H9 (cell line): Measurements from ENCODE around the gene DHODH. TPM values are rescaled to one million over a fixed set of nuclear protein-coding genes. Genes with fewer than 3 reads are reported as not detected.

Experiments
- DNase-seq: peaks from one replicate; pipeline ENCODE4 v3.0.0-alpha.2; 2017
- H2AFZ ChIP-seq: one replicate; pipeline ENCODE4 v1.6.1; 2013; ENCODE audit warnings: mild to moderate bottlenecking, low read length, control low read depth, moderate library complexity
- H2AK5ac ChIP-seq: 2 replicates; pipeline ENCODE4 v1.6.1; 2013; ENCODE audit warnings: low read length, control low read depth, mixed read lengths; ENCODE audit not compliant: insufficient read length
- H2BK120ac ChIP-seq: one replicate; pipeline ENCODE4 v1.6.1; 2013; ENCODE audit warnings: low read depth, mild to moderate bottlenecking, low read length, control low read depth, inconsistent platforms; ENCODE audit not compliant: poor library complexity, severe bottlenecking
- H2BK12ac ChIP-seq: 2 replicates; pipeline ENCODE4 v1.6.1; 2013; ENCODE audit warnings: low read length, control low read depth, mixed read lengths, low read depth; ENCODE audit not compliant: insufficient read length
- H2BK15ac ChIP-seq: 2 replicates; pipeline ENCODE4 v1.6.1; 2013; ENCODE audit warnings: low read depth, low read length, control low read depth
- H2BK20ac ChIP-seq: one replicate; pipeline ENCODE4 v1.6.1; 2013; ENCODE audit warnings: low read depth, mild to moderate bottlenecking, low read length, control low read depth, inconsistent platforms; ENCODE audit not compliant: poor library complexity, severe bottlenecking
- H2BK5ac ChIP-seq: 2 replicates; pipeline ENCODE4 v1.6.1; 2013; ENCODE audit warnings: low read length, control low read depth, mixed read lengths; ENCODE audit not compliant: insufficient read length
- H3K14ac ChIP-seq: 2 replicates; pipeline ENCODE4 v1.6.1; 2013; ENCODE audit warnings: low read length, control low read depth; ENCODE audit not compliant: insufficient read depth
- H3K18ac ChIP-seq: 2 replicates; pipeline ENCODE4 v1.6.1; 2013; ENCODE audit warnings: low read depth, mild to moderate bottlenecking, mixed read lengths, low read length, control low read depth; ENCODE audit not compliant: insufficient read length
- H3K23ac ChIP-seq: 2 replicates; pipeline ENCODE4 v1.6.1; 2013; ENCODE audit warnings: low read length, control low read depth, mixed read lengths, low read depth; ENCODE audit not compliant: insufficient read length
- H3K23me2 ChIP-seq: 2 replicates; pipeline ENCODE4 v1.6.1; 2013; ENCODE audit warnings: low read depth, mild to moderate bottlenecking, mixed read lengths, low read length, control low read depth; ENCODE audit not compliant: insufficient read length, poor library complexity, severe bottlenecking
- H3K27ac ChIP-seq: 2 replicates; pipeline ENCODE4 v1.5.1; 2013; ENCODE audit warnings: low read length, control low read depth, mixed read lengths, low read depth; ENCODE audit not compliant: insufficient read length
- H3K27me3 ChIP-seq: 2 replicates; pipeline ENCODE4 v1.6.1; 2013; ENCODE audit warnings: low read length, control low read depth, inconsistent platforms; ENCODE audit not compliant: insufficient read depth
- H3K4ac ChIP-seq: 2 replicates; pipeline ENCODE4 v1.6.1; 2013; ENCODE audit warnings: low read depth, mild to moderate bottlenecking, control low read depth, inconsistent platforms, low read length, moderate library complexity
- H3K4me1 ChIP-seq: 2 replicates; pipeline ENCODE4 v1.6.1; 2013; ENCODE audit warnings: low read length, control low read depth, inconsistent platforms; ENCODE audit not compliant: insufficient read depth
- H3K4me2 ChIP-seq: 2 replicates; pipeline ENCODE4 v1.6.1; 2013; ENCODE audit warnings: low read length, control low read depth, mixed read lengths; ENCODE audit not compliant: insufficient read length, insufficient read depth
- H3K56ac ChIP-seq: 2 replicates; pipeline ENCODE4 v1.6.1; 2013; ENCODE audit warnings: low read depth, mild to moderate bottlenecking, mixed read lengths, low read length, control low read depth; ENCODE audit not compliant: insufficient read length
- H3K79me1 ChIP-seq: 2 replicates; pipeline ENCODE4 v1.6.1; 2013; ENCODE audit warnings: low read depth, mild to moderate bottlenecking, moderate library complexity, low read length, control low read depth, inconsistent platforms; ENCODE audit not compliant: insufficient read depth, poor library complexity, severe bottlenecking
- H3K79me2 ChIP-seq: 2 replicates; pipeline ENCODE4 v1.6.1; 2013; ENCODE audit warnings: low read length, control low read depth, inconsistent platforms; ENCODE audit not compliant: insufficient read depth
- H3K9ac ChIP-seq: 2 replicates; pipeline ENCODE4 v1.6.1; 2013; ENCODE audit warnings: low read length, control low read depth, mixed read lengths; ENCODE audit not compliant: insufficient read length; ENCODE audit errors: extremely low read depth
- H3K9me3 ChIP-seq: one replicate; pipeline ENCODE4 v1.6.1; 2013; ENCODE audit warnings: low read depth, low read length, inconsistent platforms; ENCODE audit not compliant: control insufficient read depth
- H3T11ph ChIP-seq: one replicate; pipeline ENCODE4 v1.6.1; 2013; ENCODE audit warnings: mild to moderate bottlenecking, low read length, control low read depth, inconsistent platforms
- H4K20me1 ChIP-seq: one replicate; pipeline ENCODE4 v1.6.1; 2013; ENCODE audit not compliant: control insufficient read depth, insufficient read length, insufficient read depth
- H4K5ac ChIP-seq: 2 replicates; pipeline ENCODE4 v1.6.1; 2013; ENCODE audit warnings: low read depth, mild to moderate bottlenecking, mixed read lengths, low read length, control low read depth; ENCODE audit not compliant: insufficient read length
- H4K8ac ChIP-seq: replicated peaks from 2 replicates; pipeline ENCODE4 v1.6.1; 2013; ENCODE audit warnings: low read length, control low read depth, mixed read lengths, low read depth; ENCODE audit not compliant: insufficient read length
- H4K91ac ChIP-seq: 2 replicates; pipeline ENCODE4 v1.6.1; 2013; ENCODE audit warnings: low read depth, mild to moderate bottlenecking, moderate library complexity, mixed read lengths, low read length, control low read depth; ENCODE audit not compliant: insufficient read length
- H3K27ac Mint-ChIP-seq, 3 experiments: 2 replicates in 2 of 3; 3 replicates in 1 of 3; pipeline ENCODE4 v1.8.0; 2020 to 2021; ENCODE audit warnings: mixed read lengths in 3 of 3, mild to moderate bottlenecking in 1 of 3, moderate library complexity in 1 of 3
- H3K27me3 Mint-ChIP-seq: 2 replicates; pipeline ENCODE4 v1.8.0; 2021; ENCODE audit warnings: low read depth, mild to moderate bottlenecking, moderate library complexity, mixed read lengths
- H3K36me3 Mint-ChIP-seq, 3 experiments: 2 replicates in 2 of 3; 3 replicates in 1 of 3; pipeline ENCODE4 v1.8.0; 2020 to 2021; ENCODE audit warnings: low read depth in 3 of 3, mixed read lengths in 3 of 3; ENCODE audit not compliant: insufficient read depth in 1 of 3
- H3K4me1 Mint-ChIP-seq, 2 experiments: 2 replicates each; pipeline ENCODE4 v1.8.0; 2020; ENCODE audit warnings: mixed read lengths in 2 of 2
- H3K4me3 Mint-ChIP-seq, 2 experiments: 2 replicates in 1 of 2; 3 replicates in 1 of 2; pipeline ENCODE4 v1.8.0; 2020 to 2021; ENCODE audit warnings: mild to moderate bottlenecking in 2 of 2, mixed read lengths in 2 of 2, moderate library complexity in 1 of 2
- H3K9me3 Mint-ChIP-seq, 2 experiments: 2 replicates in 1 of 2; 3 replicates in 1 of 2; pipeline ENCODE4 v1.8.0; 2020; ENCODE audit warnings: mild to moderate bottlenecking in 2 of 2, mixed read lengths in 2 of 2, moderate library complexity in 1 of 2
- CTCF ChIP-seq: fragments of 200-600 bp; sonication (generic); conservative IDR thresholded peaks from 3 replicates; pipeline ENCODE4 v1.8.0; 2021; ENCODE audit warnings: antibody characterized with exemption, mild to moderate bottlenecking
- WGBS: extraction: QIAGEN DNeasy Blood & Tissue Kit; methylation state at CpG from one replicate; pipeline ENCODE4 v1.1.7; 2013; ENCODE audit warnings: missing lambda C conversion rate, low lambda C conversion rate, mixed read lengths; ENCODE audit not compliant: insufficient read length; ENCODE audit errors: extremely low coverage; 5-methylcytosine and 5-hydroxymethylcytosine counted together
- total RNA-seq: library from RNA; stranded (reverse); gene quantifications from 2 replicates; pipeline ENCODE4 v1.2.1, GENCODE V29; 2021

The DHODH gene
- total RNA-seq, 1 experiment from 2014 or later = 16.4 TPM

- no peak overlapping the region for H3K9ac ChIP-seq
- no peaks in the 10 kb centered on the region for H3K27me3 ChIP-seq
- no peak overlapping the region for H3K4me2 ChIP-seq
- no peak overlapping the region for H4K8ac ChIP-seq
- H3K4me1 ChIP-seq = no peaks in the 10 kb centered on the region
- H3K27me3 Mint-ChIP-seq = no peaks in the 10 kb centered on the region; the same call in 1 of the 2 replicates
- no peaks in the 10 kb centered on the region for H3K9me3 Mint-ChIP-seq
- H3K23me2 ChIP-seq = no peaks in the 10 kb centered on the region
- no peak overlapping the region for H3K56ac ChIP-seq
- H3K4me3 Mint-ChIP-seq = no peak overlapping the region
- no peak overlapping the region for H2BK5ac ChIP-seq
- H3K4me1 Mint-ChIP-seq = no peaks in the 10 kb centered on the region
- H4K5ac ChIP-seq = no peak overlapping the region
- no peak overlapping the region for H2AFZ ChIP-seq
- H3K79me2 ChIP-seq = no peaks in the 10 kb centered on the region
- no peak overlapping the region for H3K18ac ChIP-seq
- peak; percentile 87 for TF ChIP-seq CTCF
- H3K9me3 ChIP-seq = no peaks in the 10 kb centered on the region
- no peak overlapping the region for H3K27ac ChIP-seq
- no peaks in the 10 kb centered on the region for H4K20me1 ChIP-seq
- H2BK120ac ChIP-seq = no peak overlapping the region
- no CpG with 5 or more reads among the region's 14 CpGs for WGBS
- H3K23ac ChIP-seq = no peak overlapping the region
- no peak overlapping the region for H2BK15ac ChIP-seq
- no peak overlapping the region for H3K14ac ChIP-seq
- no peak overlapping the region for H3K4ac ChIP-seq
- no peak overlapping the region for H3K27ac Mint-ChIP-seq
- H2AK5ac ChIP-seq = no peak overlapping the region
- no peak overlapping the region for H2BK12ac ChIP-seq
- no peak overlapping the region for H4K91ac ChIP-seq
- no peak overlapping the region for H2BK20ac ChIP-seq
- peak; percentile 86 for DNase-seq
- no peaks in the 10 kb centered on the region for H3K79me1 ChIP-seq
- no peaks in the 10 kb centered on the region for H3K36me3 Mint-ChIP-seq
- no peak overlapping the region for H3T11ph ChIP-seq
Observed at GRCh38 chr16:71961066-71962039, 47.2 kb upstream of the DHODH start.
